Central memory CD4-positive, alpha-beta T cell (primary cell): ENCODE data around the gene FERMT2.

Experiments
- DNase-seq: peaks from one replicate; pipeline ENCODE4 v3.0.0; 2022
- total RNA-seq, 3 experiments: gene quantifications; one replicate each; lab custom pipeline; 2026; lab: John Stamatoyannopoulos, UW

FERMT2 gene
- total RNA-seq, result 0.39 to 3.0 (median 0.54) reads per million in 3 experiments

GRCh38 chr14:52950898-52951680 is at the start of gene FERMT2:
FERMT2 (minus strand) TSS chr14:52951050; CDS start chr14:52950568, 482 bp downstream.
- DNase-seq, result peak; percentile 15

- no peak for DNase-seq
Observed at GRCh38 chr14:52998376-52999015, 47.6 kb upstream of the FERMT2 start.

- no peak for DNase-seq
Observed at GRCh38 chr14:52996493-52996892, 45.6 kb upstream of the FERMT2 start.

GRCh38 chr14:52995998-52996397 is 45.1 kb upstream of the FERMT2 start:
- no peak for DNase-seq

GRCh38 chr14:52992236-52992870 is 41.5 kb upstream of the FERMT2 start:
- no peak for DNase-seq

- DNase-seq, result no peak
Observed at GRCh38 chr14:52988139-52988538, 37.3 kb upstream of the FERMT2 start.

- no peak for DNase-seq
Observed at GRCh38 chr14:52987514-52987913, 36.7 kb upstream of the FERMT2 start.

GRCh38 chr14:52987042-52987441 is 36.2 kb upstream of the FERMT2 start:
- DNase-seq, result no peak

GRCh38 chr14:52977798-52978197 is 26.9 kb upstream of the FERMT2 start:
- DNase-seq, result no peak

GRCh38 chr14:52974406-52974805 is 23.6 kb upstream of the FERMT2 start:
- DNase-seq, result no peak

GRCh38 chr14:52961060-52961639 is 10.3 kb upstream of the FERMT2 start:
- DNase-seq, result peak; percentile 58

- DNase-seq, result peak; percentile 27
Observed at GRCh38 chr14:52960627-52961026, 9.8 kb upstream of the FERMT2 start.

GRCh38 chr14:52954346-52955214 is 3.7 kb upstream of the FERMT2 start:
- no peak for DNase-seq

GRCh38 chr14:52951681-52952554 is 1.1 kb upstream of the FERMT2 start:
- no peak for DNase-seq

- DNase-seq, result peak; percentile 7
Observed at GRCh38 chr14:52950410-52950897, 396 bp downstream of the FERMT2 start.

- DNase-seq, result no peak
Observed at GRCh38 chr14:52949711-52950409, 990 bp downstream of the FERMT2 start.

- no peak for DNase-seq
Observed at GRCh38 chr14:52949249-52949648, 1.6 kb downstream of the FERMT2 start.

- DNase-seq, result no peak
Observed at GRCh38 chr14:52948836-52949235, 2.0 kb downstream of the FERMT2 start.

- DNase-seq, result no peak
Observed at GRCh38 chr14:52948039-52948438, 2.8 kb downstream of the FERMT2 start.

- DNase-seq, result no peak
Observed at GRCh38 chr14:52944254-52944653, 6.6 kb downstream of the FERMT2 start.
